22Rv1 (cell line): ENCODE measurements around the gene SOCS6.

ENCODE experiments used
- CTCF ChIP-seq: fragments of 450-650 bp; IDR thresholded peaks from 2 replicates; pipeline ENCODE4 v1.5.1; 2017; ENCODE audit warnings: mild to moderate bottlenecking
- ZFX ChIP-seq: fragments of 450-650 bp; IDR thresholded peaks from 2 replicates; pipeline ENCODE4 v1.6.1; 2017; ENCODE audit warnings: antibody characterized with exemption, borderline replicate concordance

GRCh38 chr18:70246061-70246466, 42.8 kb upstream of the SOCS6 start:
- TF ChIP-seq CTCF (no peak), ZFX (no peak)
